NT2/D1 (cell line): ENCODE measurements around the gene KMT2D.
A peak's percentile ranks its signal among the peaks of the same experiment; 100 is the strongest.

Experiments used
- DNase-seq: peaks from one replicate; pipeline ENCODE4 v3.0.0-alpha.2; 2011; ENCODE audit warnings: low read depth, low spot score
- H3K27me3 ChIP-seq: 2 replicates; pipeline ENCODE4 v1.6.0; 2011; ENCODE audit warnings: mild to moderate bottlenecking; ENCODE audit not compliant: insufficient read length, insufficient read depth
- H3K36me3 ChIP-seq: 2 replicates; pipeline ENCODE4 v1.6.1; 2011; ENCODE audit warnings: mild to moderate bottlenecking, low read length, mixed read lengths; ENCODE audit not compliant: insufficient read depth, insufficient read length
- H3K4me1 ChIP-seq: 2 replicates; pipeline ENCODE4 v1.5.1; 2011; ENCODE audit not compliant: insufficient read depth, insufficient read length
- H3K4me3 ChIP-seq: 2 replicates; pipeline ENCODE4 v1.5.1; 2011; ENCODE audit warnings: low read depth; ENCODE audit not compliant: insufficient read length
- H3K9ac ChIP-seq: 2 replicates; pipeline ENCODE4 v1.6.0; 2011; ENCODE audit warnings: low read depth; ENCODE audit not compliant: insufficient read length
- H3K9me3 ChIP-seq: 2 replicates; pipeline ENCODE4 v1.5.1; 2011; ENCODE audit warnings: mild to moderate bottlenecking, low read length; ENCODE audit not compliant: insufficient read depth
- SUZ12 ChIP-seq: IDR thresholded peaks from 2 replicates; pipeline ENCODE4 v1.6.1; 2011; ENCODE audit not compliant: insufficient read length, insufficient read depth; ENCODE audit errors: extremely low read depth
- YY1 ChIP-seq: IDR thresholded peaks from 2 replicates; pipeline ENCODE4 v1.6.1; 2011; ENCODE audit not compliant: insufficient read length, insufficient read depth
- ZNF274 ChIP-seq: IDR thresholded peaks from 2 replicates; pipeline ENCODE4 v1.6.1; 2011; ENCODE audit warnings: mild to moderate bottlenecking, low read depth, low read length

KMT2D gene

GRCh38 chr12:49060237-49061156 is at the start of gene KMT2D:
Gene KMT2D, minus strand, starts transcription at chr12:49060794. Its CDS starts 5,470 bp downstream, at chr12:49055324.
- Histone ChIP-seq H3K9me3 (no peaks in the 10 kb centered on the region), H3K4me3 (peak within 1 kb of the TSS; percentile 89), H3K9ac (peak within 1 kb of the TSS; percentile 96), H3K27me3 (no peaks in the 10 kb centered on the region), H3K36me3 (peaks cover 31% of the 10 kb centered on the region), H3K4me1 (peaks cover 14% of the 10 kb centered on the region)
- TF ChIP-seq ZNF274: no peak
- peak; percentile 67 for TF ChIP-seq YY1
- no peak for TF ChIP-seq SUZ12
- DNase-seq: peak; percentile 94

GRCh38 chr12:49109641-49110463 is 49.3 kb upstream of the KMT2D start:
- Histone ChIP-seq H3K4me3 (peak overlapping the region; percentile 89), H3K27me3 (no peaks in the 10 kb centered on the region), H3K9ac (peak overlapping the region; percentile 95), H3K4me1 (peaks cover 6% of the 10 kb centered on the region), H3K9me3 (peaks cover 11% of the 10 kb centered on the region; the same call in 1 of the 2 replicates), H3K36me3 (peaks cover 20% of the 10 kb centered on the region)
- no peak for DNase-seq
- TF ChIP-seq YY1 (no peak), ZNF274 (no peak), SUZ12 (no peak)

GRCh38 chr12:49108958-49109404 is 48.4 kb upstream of the KMT2D start:
- Histone ChIP-seq H3K36me3 (peaks cover 23% of the 10 kb centered on the region), H3K9me3 (peaks cover 11% of the 10 kb centered on the region; the same call in 1 of the 2 replicates), H3K9ac (no peak overlapping the region), H3K4me3 (peak overlapping the region; percentile 89), H3K27me3 (no peaks in the 10 kb centered on the region), H3K4me1 (peaks cover 6% of the 10 kb centered on the region)
- no peak for TF ChIP-seq SUZ12
- no peak for TF ChIP-seq YY1
- TF ChIP-seq ZNF274: no peak
- no peak for DNase-seq

GRCh38 chr12:49105504-49106084 is 45.0 kb upstream of the KMT2D start:
- peaks cover 56% of the 10 kb centered on the region for H3K36me3 ChIP-seq
- H3K9ac ChIP-seq: no peak overlapping the region
- no peaks in the 10 kb centered on the region for H3K27me3 ChIP-seq
- peaks cover 8% of the 10 kb centered on the region for H3K4me1 ChIP-seq
- H3K9me3 ChIP-seq: no peaks in the 10 kb centered on the region
- TF ChIP-seq YY1: no peak
- no peak overlapping the region for H3K4me3 ChIP-seq
- no peak for DNase-seq

- H3K27me3 ChIP-seq: no peaks in the 10 kb centered on the region
- no peaks in the 10 kb centered on the region for H3K9me3 ChIP-seq
- no peak for DNase-seq
- H3K9ac ChIP-seq: no peak overlapping the region
- H3K4me1 ChIP-seq: peaks cover 8% of the 10 kb centered on the region
- TF ChIP-seq YY1 (no peak), SUZ12 (no peak)
- H3K4me3 ChIP-seq: no peak overlapping the region
- peaks cover 64% of the 10 kb centered on the region for H3K36me3 ChIP-seq
These were observed 44.2 kb upstream of the KMT2D start for GRCh38 chr12:49104822-49105221.

GRCh38 chr12:49100380-49100779 is 39.8 kb upstream of the KMT2D start:
- H3K4me1 ChIP-seq: peaks cover 6% of the 10 kb centered on the region
- no peak for DNase-seq
- no peaks in the 10 kb centered on the region for H3K27me3 ChIP-seq
- no peak overlapping the region for H3K9ac ChIP-seq
- no peaks in the 10 kb centered on the region for H3K9me3 ChIP-seq
- TF ChIP-seq YY1 (no peak), ZNF274 (no peak), SUZ12 (no peak)
- peaks cover 70% of the 10 kb centered on the region for H3K36me3 ChIP-seq
- H3K4me3 ChIP-seq: no peak overlapping the region

GRCh38 chr12:49098703-49099102 is 38.1 kb upstream of the KMT2D start:
- no peak for DNase-seq
- no peak overlapping the region for H3K9ac ChIP-seq
- no peak for TF ChIP-seq YY1
- TF ChIP-seq ZNF274: no peak
- TF ChIP-seq SUZ12: no peak

More at GRCh38 chr12:49098703-49099102, 38.1 kb upstream of the KMT2D start:
- peaks cover 60% of the 10 kb centered on the region for H3K36me3 ChIP-seq
- H3K9me3 ChIP-seq: no peaks in the 10 kb centered on the region
- H3K4me1 ChIP-seq: peaks cover 7% of the 10 kb centered on the region
- peaks cover 3% of the 10 kb centered on the region for H3K27me3 ChIP-seq
- H3K4me3 ChIP-seq: no peak overlapping the region
